ENCODE results near the gene TMEM131L.
A peak's percentile ranks its signal among the peaks of the same experiment; 100 is the strongest.

The TMEM131L gene

GRCh38 chr4:153489856-153490558 is 23.8 kb downstream of the TMEM131L start:
- Histone ChIP-seq H3K27me3 (no peaks in the 10 kb centered on the region), H3K4me1 (peaks cover 0 to 92% (median 58%) of the 10 kb centered on the region in 4 donors), H3K27ac (peak overlapping the region; percentile 87 to 88), H3K4me3 (no peak overlapping the region), H3K9me3 (no peaks in the 10 kb centered on the region), H3K36me3 (no peaks in the 10 kb centered on the region)
- no peak for DNase-seq
- no peak for TF ChIP-seq CTCF (IDR thresholded peaks at IDR 0.05)
- intact Hi-C loops (cut with DNase I; ENCODE audit: low total_unique reads), result no loop called here

- no peak for TF ChIP-seq CTCF (IDR thresholded peaks at IDR 0.05)
- peak overlapping the region in 1 of 2 donors; percentile 87 for H3K27ac ChIP-seq
- peaks cover 0 to 96% (median 63%) of the 10 kb centered on the region in 4 donors for H3K4me1 ChIP-seq
Measured at GRCh38 chr4:153490985-153491483, 24.9 kb downstream of the TMEM131L start.

GRCh38 chr4:153494562-153494961 is 28.4 kb downstream of the TMEM131L start:
- Histone ChIP-seq H3K4me1 (peaks cover 0 to 95% (median 57%) of the 10 kb centered on the region in 4 donors), H3K27ac (peak overlapping the region; percentile 78 to 85), H3K4me3 (no peak overlapping the region), H3K36me3 (no peaks in the 10 kb centered on the region), H3K9me3 (no peaks in the 10 kb centered on the region), H3K27me3 (no peaks in the 10 kb centered on the region)
- no peak for TF ChIP-seq CTCF (IDR thresholded peaks at IDR 0.05)
- no peak for DNase-seq
- intact Hi-C loops (cut with DNase I; ENCODE audit: low total_unique reads), result no loop called here

More at GRCh38 chr4:153490985-153491483, 24.9 kb downstream of the TMEM131L start:
- H3K27me3 ChIP-seq, result no peaks in the 10 kb centered on the region
- no peak for DNase-seq
- no peak overlapping the region for H3K4me3 ChIP-seq
- intact Hi-C loops (cut with DNase I; ENCODE audit: low total_unique reads), result no loop called here
- no peaks in the 10 kb centered on the region for H3K9me3 ChIP-seq
- no peaks in the 10 kb centered on the region for H3K36me3 ChIP-seq

- peaks cover 0 to 95% (median 54%) of the 10 kb centered on the region in 4 donors for H3K4me1 ChIP-seq
- intact Hi-C loops (cut with DNase I; ENCODE audit: low total_unique reads), result no loop called here
- H3K4me3 ChIP-seq, result no peak overlapping the region
- H3K27ac ChIP-seq, result peak overlapping the region; percentile 78 to 85
- no peaks in the 10 kb centered on the region for H3K9me3 ChIP-seq
- no peaks in the 10 kb centered on the region for H3K27me3 ChIP-seq
- no peaks in the 10 kb centered on the region for H3K36me3 ChIP-seq
- TF ChIP-seq CTCF (IDR thresholded peaks at IDR 0.05), result no peak
- no peak for DNase-seq
Measured at GRCh38 chr4:153495480-153496193, 29.5 kb downstream of the TMEM131L start.

GRCh38 chr4:153497091-153497531 is 31.0 kb downstream of the TMEM131L start:
- no peak for TF ChIP-seq CTCF (IDR thresholded peaks at IDR 0.05)
- Histone ChIP-seq H3K9me3 (no peaks in the 10 kb centered on the region), H3K27me3 (no peaks in the 10 kb centered on the region), H3K4me3 (no peak overlapping the region), H3K36me3 (no peaks in the 10 kb centered on the region), H3K4me1 (peaks cover 0 to 95% (median 50%) of the 10 kb centered on the region in 4 donors), H3K27ac (peak overlapping the region; percentile 78 to 85)
- no peak for DNase-seq
- intact Hi-C loops (cut with DNase I; ENCODE audit: low total_unique reads), result no loop called here
